ENCODE data around the gene ADSS1.

The ADSS1 gene

DNA sequence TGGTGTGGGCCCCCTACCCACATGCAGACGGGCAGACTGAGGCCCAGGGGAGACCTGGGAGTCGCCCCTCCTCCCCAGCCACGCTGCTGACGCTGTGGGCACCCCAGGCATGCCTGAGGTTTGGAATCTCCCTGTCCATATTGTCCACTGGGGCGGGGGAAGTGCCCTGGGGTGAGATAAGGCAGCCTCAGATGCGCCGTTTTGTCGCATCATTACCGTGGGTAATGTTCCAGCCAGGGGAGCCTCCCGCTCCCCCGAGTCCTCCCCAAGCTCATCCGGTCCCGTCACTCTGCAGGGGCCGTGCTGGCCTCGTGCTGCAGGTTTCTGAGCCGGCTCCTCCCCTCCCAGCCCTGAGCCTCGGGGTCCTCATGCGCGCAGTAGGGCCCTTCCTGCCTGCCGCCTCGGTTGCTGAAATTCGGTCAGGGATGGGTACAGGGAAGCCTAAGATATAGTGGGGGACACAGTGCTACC is 23.2 kb upstream of the ADSS1 start:
- DNase-seq: no peak

DNA sequence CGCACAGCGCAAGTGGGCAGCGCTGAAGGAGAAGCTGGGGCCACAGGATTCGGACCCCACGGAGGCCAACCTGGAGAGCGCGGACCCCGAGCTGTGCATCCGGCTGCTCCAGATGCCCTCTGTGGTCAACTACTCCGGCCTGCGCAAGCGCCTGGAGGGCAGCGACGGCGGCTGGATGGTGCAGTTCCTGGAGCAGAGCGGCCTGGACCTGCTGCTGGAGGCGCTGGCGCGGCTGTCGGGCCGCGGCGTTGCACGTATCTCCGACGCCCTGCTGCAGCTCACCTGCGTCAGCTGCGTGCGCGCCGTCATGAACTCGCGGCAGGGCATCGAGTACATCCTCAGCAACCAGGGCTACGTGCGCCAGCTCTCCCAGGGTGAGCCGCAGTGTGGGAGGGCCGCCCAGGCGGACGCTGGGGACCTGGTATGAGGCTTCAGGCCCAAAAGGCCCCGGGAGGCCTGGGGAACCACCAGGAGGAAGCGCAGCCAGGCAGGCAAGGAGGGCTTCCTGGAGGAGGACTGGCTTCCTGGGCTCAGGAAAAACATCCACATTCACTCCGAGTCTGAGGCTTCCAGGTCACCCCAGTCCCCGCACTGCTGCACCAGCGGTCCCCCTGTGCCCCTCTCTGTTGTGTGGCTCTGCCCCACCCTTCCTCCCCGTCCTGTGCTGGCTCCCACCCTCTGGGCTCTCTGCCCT is 22.5 kb upstream of the ADSS1 start:
- no peak for DNase-seq

DNA sequence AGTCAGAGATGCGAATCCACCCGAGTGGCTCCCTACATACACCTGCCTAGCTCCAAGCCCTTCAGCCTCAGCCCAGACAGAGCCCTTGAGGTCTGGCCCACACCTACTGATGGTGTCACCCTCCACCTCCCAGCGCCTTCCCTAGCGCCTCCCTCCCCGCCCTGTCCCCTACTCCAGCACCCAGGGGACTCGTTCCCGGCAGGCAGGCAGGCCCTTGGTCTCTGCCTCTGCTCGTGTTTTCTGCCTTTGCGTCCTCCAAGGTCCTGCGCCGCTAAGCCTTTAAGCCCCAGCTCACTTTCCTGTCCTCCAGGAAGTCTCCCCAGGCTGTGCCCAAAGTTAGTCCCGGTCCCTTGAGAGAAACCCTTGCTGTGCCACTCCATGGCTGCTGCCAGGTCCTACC is 21.9 kb upstream of the ADSS1 start:
- DNase-seq: no peak

DNA sequence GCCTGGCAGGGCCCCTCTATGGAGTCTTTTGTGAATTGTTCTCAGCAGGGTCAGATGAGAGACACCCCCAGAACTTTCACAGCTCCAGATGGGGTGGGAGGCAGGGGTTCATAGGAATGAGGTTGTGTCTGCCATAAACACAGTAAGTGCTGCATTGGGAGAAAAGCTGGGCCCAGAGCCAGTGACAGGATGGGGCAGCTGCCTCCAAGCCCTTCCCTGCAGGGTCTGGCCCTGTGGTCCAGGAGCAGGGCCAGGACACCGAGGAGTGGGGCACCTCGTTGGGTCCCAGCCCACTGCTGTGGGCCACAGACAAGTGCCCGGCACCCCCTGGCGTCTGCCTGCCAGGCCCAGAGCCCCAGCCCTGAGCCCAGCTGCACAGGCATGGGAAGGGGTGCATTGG is 21.4 kb upstream of the ADSS1 start:
- DNase-seq: no peak

DNA sequence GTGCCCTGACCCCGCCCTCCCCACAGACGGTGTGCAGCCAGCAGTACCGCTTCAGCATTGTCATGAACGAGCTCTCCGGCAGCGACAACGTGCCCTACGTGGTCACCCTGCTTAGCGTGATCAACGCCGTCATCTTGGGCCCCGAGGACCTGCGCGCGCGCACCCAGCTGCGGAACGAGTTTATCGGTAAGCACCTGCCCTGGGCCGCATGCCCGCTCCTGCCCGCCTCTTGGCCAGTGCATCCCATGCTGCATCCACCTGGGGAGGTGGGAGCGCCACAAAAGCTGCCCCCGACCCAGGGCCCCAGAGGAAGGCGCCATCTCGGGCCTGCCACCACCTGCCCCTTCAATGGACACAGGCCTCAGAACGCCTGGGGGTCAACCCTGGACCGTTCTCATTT is 20.8 kb upstream of the ADSS1 start:
- no peak for DNase-seq

DNA sequence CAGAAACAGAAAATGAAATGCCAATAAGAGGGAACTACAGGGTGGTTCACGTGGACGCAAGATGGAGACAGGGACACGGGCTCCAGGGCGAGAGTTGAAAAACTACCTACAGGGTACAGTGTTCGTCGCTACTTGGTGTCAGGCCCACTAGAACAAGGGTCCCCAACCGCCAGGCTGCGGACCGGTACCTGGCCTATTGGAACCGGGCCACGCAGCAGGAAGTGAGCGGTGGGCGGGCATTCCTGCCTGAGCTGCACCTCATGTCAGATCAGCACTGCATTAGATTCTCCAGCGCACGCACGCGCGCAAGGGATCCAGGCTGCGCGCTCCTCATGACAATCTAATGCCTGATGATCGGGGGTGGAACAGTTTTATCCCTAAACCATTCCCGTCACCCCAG is 19.8 kb upstream of the ADSS1 start:
- DNase-seq: no peak

DNA sequence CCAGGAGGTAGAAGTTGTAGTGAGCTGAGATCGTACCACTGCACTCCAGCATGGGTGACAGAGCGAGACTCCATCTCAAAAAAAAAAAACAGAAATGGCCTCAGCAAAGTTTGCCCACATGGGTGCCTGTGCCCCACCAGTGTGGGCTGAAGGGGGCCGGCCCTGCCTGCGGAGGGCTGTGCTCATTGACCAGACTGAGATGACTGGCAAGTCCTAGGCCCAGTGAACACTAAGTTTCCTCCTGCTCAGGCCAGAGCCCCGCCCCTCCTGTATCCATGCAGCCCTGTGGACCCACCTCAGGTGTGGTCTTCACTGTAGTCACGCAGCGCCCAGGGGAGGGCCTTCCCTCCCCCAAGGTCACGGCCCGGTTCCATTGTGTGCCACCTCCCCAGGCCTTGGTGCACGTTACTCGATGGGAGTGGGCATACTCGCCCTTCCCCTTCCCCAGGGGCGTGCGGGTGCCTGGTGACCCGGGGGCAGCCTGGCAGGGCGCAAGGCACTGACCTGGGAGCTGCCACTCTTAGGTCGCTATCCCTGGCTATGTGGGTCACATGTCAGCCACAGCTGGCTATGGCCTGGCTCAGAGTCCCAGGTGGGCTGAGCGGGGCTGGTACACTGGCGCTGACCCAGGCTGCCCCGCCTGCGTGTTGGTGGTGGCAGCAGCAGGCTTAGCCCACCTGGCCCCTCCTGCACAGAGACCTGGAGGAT is 18.5 kb upstream of the ADSS1 start:
- DNase-seq: no peak

DNA sequence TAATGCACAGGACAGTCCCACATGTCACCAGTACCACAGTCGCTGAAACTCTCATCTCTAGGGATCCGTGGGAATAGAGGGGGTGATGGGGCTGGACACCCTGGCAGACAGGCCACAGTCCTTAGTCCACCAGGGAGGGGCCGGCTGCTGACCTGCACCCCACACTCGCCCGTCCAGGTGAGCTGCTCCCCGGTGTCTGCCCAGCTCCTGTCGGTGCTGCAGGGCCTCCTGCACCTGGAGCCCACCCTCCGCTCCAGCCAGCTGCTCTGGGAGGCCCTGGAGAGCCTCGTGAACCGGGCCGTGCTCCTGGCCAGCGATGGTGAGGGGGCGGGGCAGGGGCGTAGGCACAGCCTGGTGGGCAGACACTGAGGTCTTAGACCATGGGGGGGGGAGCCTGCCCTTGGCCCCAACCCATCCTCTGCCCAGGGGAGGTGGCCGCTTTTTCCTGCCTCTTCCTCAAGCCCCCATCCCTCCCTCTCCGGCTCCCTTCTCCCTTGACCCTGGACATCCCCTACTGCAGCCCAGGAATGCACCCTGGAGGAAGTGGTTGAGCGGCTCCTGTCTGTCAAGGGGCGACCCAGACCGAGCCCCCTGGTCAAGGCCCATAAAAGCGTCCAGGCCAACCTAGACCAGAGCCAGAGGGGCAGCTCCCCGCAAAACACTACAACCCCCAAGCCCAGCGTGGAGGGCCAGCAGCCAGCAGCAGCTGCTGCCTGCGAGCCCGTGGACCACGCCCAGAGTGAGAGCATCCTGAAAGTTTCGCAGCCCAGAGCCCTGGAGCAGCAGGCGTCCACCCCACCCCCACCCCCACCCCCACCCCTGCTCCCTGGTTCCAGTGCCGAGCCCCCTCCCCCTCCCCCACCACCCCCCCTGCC is 17.1 kb upstream of the ADSS1 start:
- no peak for DNase-seq

DNA sequence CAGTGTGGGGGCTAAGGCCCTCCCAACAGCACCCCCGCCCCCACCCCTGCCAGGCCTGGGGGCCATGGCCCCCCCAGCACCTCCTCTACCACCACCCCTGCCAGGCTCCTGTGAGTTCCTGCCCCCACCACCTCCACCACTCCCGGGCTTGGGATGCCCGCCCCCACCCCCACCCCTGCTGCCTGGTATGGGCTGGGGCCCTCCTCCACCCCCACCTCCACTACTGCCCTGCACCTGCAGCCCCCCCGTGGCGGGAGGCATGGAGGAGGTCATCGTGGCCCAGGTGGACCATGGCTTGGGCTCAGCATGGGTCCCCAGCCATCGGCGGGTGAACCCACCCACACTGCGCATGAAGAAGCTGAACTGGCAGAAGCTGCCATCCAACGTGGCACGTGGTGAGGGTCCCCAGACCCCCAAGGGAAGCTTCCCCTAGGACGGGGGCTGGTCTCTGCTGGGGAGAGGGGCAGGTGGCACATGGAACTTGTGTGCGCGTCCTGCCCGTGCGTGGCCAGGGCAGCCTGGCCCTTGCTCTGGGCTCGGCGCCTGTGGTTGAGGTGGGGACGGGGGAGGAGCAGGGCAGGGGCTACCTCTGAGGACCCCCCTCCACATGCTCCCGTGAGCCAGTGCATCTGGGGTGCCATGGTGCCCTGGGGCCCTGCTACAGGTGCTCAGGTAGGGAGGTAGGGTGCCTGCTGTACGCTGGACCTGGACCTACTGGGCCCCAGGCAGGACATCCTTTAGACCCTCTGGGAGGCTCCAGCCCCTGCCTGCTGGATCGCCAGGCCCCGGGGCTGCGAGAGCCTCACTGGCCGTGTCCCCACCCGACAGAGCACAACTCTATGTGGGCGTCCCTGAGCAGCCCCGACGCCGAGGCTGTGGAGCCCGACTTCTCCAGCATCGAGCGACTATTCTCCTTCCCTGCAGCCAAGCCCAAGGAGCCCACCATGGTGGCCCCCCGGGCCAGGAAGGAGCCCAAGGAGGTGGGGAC is 16.1 kb upstream of the ADSS1 start:
- DNase-seq: no peak

DNA sequence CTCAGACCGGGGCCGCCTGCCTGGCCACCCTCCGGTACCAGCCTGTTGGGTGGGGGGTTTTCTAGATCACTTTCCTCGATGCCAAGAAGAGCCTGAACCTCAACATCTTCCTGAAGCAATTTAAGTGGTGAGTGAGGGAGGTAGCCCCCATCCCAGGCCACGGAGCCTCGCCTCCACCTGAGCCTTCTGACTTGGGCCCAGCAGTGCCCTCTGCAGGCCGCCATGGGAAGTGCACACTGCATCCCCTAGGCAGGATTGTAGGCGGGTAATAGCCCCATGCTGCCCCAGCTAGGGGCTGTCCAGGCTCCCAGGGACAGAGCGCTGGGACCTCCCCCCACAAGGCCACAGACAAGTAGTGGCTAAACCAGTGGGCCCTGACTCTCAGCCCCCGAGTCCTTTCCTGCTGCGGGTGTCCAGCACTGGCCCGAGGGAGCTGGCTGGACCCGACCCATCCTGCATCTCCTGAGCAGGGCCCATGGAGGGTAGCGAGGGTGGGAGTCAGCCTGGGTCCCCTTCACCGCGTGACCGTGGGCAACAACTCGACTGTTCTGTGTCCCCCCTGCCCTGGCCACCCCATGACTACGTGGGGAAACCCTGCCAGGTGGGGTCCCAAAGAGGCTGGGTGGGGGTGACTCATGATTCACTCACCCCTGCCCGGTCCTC is 15.3 kb upstream of the ADSS1 start:
- DNase-seq: no peak

DNA sequence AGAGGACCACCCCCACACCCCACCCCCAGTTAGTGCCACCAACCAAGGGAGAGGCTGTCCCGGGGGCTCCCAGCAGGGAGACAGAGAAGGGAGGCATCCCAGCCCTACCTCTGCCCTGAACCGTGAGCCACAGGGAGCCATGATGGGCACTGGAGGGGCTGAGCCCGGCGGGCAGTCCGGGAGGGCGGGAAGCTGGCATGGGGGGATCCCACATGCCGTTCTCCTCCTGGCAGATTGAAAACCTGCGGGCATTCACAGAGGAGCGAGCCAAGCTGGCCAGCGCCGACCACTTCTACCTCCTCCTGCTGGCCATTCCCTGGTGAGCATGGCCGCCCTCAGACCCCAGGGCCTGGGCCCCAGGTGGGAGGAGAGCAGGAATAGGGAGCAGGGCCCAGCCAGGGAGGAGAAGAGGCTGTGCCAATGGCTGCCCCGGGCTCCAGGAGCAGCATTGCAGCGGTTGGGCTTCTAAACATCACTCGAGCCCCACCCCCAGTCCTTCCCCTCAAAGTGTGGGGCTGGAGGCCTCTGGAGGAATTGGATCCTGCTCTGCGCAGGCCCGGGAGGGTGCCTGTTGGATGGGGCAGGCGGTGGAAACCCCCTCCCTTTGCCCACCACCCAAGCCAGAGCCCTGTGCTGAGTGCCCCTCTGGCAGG is 14.5 kb upstream of the ADSS1 start:
- no peak for DNase-seq

DNA sequence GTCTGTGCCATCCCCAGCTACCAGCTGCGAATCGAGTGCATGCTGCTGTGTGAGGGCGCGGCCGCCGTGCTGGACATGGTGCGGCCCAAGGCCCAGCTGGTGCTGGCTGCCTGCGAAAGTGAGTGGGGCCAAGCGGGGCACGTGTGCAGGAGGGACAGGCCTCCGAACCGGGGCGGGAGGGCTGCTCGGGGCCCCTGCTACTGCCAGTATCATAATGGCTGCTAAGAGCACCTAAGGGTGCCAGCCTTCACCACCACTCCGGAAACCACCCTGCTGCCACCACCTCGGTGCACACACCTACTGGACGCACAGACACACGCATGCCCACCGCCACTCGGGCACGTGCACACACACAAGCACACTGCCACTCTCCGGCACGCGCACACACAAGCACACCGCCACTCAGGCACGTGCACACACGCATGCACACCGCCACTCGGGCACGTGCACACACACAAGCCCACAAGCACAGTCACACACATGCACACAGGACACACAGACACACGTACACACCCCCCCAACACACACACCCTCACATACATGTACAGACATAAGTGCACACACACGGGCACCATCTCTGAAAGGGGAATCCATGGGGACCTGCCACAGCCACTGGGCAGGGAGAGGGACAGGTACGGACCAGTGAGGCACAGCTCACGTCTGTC is 13.8 kb upstream of the ADSS1 start:
- no peak for DNase-seq

DNA sequence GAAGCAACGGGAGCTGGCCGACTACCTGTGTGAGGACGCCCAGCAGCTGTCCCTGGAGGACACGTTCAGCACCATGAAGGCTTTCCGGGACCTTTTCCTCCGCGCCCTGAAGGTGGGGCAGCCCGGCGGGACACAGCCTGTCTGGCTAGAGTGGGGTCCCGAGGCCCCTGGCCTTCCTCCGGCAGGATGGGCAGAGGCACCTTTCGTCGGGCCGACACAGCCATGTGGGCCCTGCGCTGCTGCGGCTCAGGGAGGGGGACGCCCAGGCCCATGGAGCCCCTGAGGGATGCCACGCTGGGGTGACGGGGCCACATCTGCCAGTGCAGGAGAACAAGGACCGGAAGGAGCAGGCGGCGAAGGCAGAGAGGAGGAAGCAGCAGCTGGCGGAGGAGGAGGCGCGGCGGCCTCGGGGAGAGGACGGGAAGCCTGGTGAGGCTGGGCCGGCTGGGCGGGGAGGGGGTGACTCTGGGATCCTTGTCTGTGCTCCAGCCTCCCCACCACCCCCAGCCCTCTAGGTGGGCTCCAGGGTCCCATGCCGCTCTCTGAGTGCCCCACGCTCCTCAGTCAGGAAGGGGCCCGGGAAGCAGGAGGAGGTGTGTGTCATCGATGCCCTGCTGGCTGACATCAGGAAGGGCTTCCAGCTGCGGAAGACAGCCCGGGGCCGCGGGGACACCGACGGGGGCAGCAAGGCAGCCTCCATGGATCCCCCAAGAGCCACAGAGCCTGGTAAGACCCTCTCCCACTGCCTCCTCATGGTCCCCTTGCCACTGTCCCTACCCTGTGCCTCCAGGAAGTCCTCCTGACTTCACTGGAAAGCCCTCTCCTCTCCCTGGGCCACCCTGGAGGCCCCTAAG is 10.9 kb upstream of the ADSS1 start:
- DNase-seq: no peak

DNA sequence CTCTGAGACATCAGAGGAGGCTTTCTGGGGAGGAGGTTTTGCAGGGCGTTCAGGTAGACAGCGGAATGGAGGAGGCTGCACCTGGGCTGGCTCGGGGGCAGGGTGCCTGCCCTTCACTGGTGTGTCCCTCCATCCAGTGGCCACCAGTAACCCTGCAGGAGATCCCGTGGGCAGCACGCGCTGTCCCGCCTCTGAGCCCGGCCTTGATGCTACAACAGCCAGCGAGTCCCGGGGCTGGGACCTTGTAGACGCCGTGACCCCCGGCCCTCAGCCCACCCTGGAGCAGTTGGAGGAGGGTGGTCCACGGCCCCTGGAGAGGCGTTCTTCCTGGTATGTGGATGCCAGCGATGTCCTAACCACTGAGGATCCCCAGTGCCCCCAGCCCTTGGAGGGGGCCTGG is 10.0 kb upstream of the ADSS1 start:
- DNase-seq: no peak

DNA sequence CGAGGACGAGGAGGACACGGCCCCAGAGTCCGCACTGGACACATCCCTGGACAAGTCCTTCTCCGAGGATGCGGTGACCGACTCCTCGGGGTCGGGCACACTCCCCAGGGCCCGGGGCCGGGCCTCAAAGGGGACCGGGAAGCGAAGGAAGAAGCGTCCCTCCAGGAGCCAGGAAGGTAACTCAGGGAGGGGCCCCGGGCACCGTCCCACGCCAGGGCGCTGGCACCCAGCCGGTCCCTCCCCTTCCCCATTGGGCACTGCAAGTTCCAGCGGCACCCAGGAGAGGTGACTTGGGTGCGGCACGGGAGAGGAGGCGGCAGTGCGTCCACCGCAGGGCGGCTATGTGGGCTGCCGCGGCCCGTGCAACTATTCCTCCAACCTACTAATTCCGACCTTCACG is 9.3 kb upstream of the ADSS1 start:
- no peak for DNase-seq

DNA sequence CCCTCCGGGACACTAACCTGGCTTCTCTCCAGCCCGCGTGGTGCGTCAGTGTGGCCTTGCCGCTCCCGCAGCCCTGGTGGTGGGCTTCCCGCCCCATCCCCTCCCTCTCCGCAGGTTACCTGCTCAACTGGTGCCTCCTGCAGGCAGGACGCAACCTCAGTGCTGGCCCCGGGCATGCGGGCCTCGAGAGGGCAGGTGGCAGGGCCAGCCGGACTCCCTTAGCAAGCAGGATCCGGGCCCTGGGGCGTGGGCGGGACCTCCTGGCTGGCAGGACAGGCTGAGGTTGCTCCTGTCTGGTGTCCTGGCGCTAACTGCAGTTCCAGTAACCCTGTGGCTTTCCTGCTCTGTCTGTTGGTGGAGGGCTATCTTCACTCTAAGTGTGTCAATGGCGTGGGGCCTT is 8.6 kb upstream of the ADSS1 start:
- no peak for DNase-seq

DNA sequence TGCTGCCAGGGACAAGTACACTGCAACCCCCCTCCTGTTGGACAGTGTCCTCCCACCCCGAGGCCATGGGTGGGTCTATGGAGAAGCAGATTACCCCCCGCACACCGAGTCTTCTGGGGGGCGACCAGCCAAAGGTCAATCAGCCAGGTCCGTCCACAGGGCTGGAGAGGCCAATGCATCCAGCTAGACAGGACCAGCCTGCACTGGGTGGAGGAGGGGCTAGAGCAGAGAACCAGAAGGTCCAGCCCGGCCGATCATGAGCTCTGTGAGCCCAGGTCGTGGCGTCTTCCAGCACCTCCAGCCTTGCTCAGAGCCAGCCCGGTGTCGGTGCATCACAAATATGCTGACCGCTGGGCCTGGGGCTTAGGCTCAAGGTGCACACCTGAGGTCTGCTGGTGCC is 8.2 kb upstream of the ADSS1 start:
- DNase-seq: no peak

DNA sequence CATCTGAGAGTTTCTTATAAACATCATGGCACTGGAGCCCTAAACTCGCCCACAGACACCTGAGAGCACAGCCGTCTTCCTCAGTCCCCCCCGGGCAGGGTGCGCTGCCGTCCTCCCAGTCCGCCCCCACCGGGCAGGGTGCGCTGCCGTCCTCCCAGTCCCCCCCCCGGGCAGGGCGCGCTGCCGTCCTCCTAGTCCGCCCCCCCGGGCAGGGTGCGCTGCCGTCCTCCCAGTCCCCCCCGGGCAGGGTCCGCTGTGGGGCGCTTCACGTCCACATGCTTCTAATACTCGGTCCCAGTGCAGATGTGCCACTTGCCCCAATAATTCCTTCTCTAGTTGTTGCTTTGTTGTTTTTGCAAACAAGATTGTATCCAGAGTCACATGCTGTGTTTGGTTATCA is 6.9 kb upstream of the ADSS1 start:
- no peak for DNase-seq

DNA sequence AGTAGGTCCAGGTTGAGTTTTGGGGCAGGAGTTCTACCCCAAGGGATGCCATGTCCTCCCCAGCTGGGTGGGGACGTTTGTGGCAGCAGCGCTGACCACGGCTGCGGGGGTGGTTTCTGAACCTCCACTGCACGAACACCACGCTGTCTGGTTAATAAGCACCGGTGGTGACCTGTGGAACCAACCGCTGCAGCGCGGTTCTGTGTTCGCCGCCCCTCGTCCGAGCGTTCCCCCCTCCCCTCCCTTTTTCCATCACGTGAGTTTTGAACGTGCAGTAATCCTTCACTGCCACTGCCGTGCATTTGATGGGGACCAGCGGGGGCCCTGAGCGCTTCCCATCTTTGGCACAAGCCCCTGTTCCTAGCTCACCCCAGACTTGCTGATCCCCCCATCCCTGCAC is 6.4 kb upstream of the ADSS1 start:
- DNase-seq: no peak

DNA sequence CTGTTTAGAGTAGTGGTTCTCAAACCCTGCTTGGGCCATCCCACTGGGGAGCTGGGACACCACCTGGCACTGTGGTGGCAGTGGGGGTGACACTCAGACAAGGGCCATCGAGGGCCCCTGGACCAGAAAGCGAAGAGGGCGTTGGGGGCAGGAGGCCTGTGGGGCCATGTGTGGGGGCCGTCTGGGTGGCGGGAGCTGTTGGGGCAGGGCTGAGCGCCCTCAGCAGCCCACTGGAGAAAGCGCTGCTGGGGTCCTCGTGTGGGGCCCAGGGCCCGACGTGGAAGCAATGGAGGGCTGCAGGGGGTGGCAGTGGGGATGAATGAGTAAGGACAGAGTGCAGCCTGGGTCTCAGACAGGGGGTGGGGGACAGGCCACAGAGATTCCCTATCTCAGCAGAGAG is 5.9 kb upstream of the ADSS1 start:
- DNase-seq: no peak

All from cortex of kidney (tissue), 1 donor.